K562 (cell line): Measurements from ENCODE around the gene GNAT3.

Experiments used
- FOXP4 ChIP-seq: sonication (generic); formaldehyde crosslinking; IDR thresholded peaks from 2 replicates; pipeline ENCODE4 v1.8.0; 2022; ENCODE audit warnings: mild to moderate bottlenecking, missing genetic modification reagents, borderline replicate concordance
- HNRNPK ChIP-seq: fragments of 200-400 bp; formaldehyde crosslinking; IDR thresholded peaks from one replicate; pipeline ENCODE4 v1.6.1; 2018; ENCODE audit warnings: mild to moderate bottlenecking, low read depth, low read length; ENCODE audit not compliant: poor library complexity, severe bottlenecking
- HNRNPUL1 ChIP-seq: fragments of 200-400 bp; formaldehyde crosslinking; IDR thresholded peaks from 2 replicates; pipeline ENCODE4 v1.6.1; 2017; ENCODE audit warnings: low read length
- JUNB ChIP-seq: fragments of 450-650 bp; formaldehyde crosslinking; conservative IDR thresholded peaks from 2 replicates; pipeline ENCODE4 v1.4.0; 2020; ENCODE audit warnings: mild to moderate bottlenecking
- MAFF ChIP-seq: IDR thresholded peaks from 2 replicates; pipeline ENCODE4 v1.6.1; 2012; ENCODE audit warnings: low read length, improper control_type of control experiment
- MTA3 ChIP-seq: fragments of 450-650 bp; formaldehyde crosslinking; IDR thresholded peaks from 2 replicates; pipeline ENCODE4 v1.6.1; 2017; ENCODE audit warnings: mild to moderate bottlenecking, borderline replicate concordance
- NEUROD1 ChIP-seq: fragments of 150-350 bp; IDR thresholded peaks from 2 replicates; pipeline ENCODE4 v1.6.1; 2014; ENCODE audit warnings: borderline replicate concordance, low read length, low read depth; ENCODE audit not compliant: partially characterized antibody
- NR2C2 ChIP-seq, 2 experiments: fragments of 200-800 bp in 1 of 2; sonication (Bioruptor generic) in 1 of 2; sonication (generic) in 1 of 2; formaldehyde crosslinking in 1 of 2; IDR thresholded peaks; 2 replicates each; pipeline versions ENCODE4 v1.6.1 to v1.8.0; 2016 to 2022; ENCODE audit warnings: mild to moderate bottlenecking in 1 of 2, missing compliant biosample characterization in 1 of 2, missing genetic modification characterization in 1 of 2, missing genetic modification reagents in 1 of 2
- POLR2AphosphoS2 ChIP-seq: IDR thresholded peaks from 2 replicates; pipeline ENCODE4 v1.6.1; 2012; ENCODE audit warnings: low read length, improper control_type of control experiment
- ZBTB33 ChIP-seq: sonication (generic); formaldehyde crosslinking; IDR thresholded peaks from 2 replicates; pipeline ENCODE4 v1.8.1; 2023; ENCODE audit warnings: mild to moderate bottlenecking, missing genetic modification reagents
- ZNF311 ChIP-seq: fragments of 250-450 bp; sonication (Bioruptor Pico); IDR thresholded peaks from 2 replicates; pipeline ENCODE4 v1.4.0; 2020; ENCODE audit warnings: mild to moderate bottlenecking, moderate library complexity
- ZNF384 ChIP-seq: IDR thresholded peaks from 2 replicates; pipeline ENCODE4 v1.6.1; 2012; ENCODE audit warnings: low read depth, low read length, improper control_type of control experiment
- TF ChIP-seq, protein P1 (sequence below): fragments of 250-450 bp; sonication (Bioruptor Pico); IDR thresholded peaks from 2 replicates; pipeline ENCODE4 v1.5.0; 2021

- TF ChIP-seq ZBTB33 (CRISPR knock-in tag) (no peak), POLR2AphosphoS2 (no peak), MAFF (no peak), HNRNPK (no peak), MTA3 (no peak), ZNF311 (CRISPR knock-in tag) (no peak), FOXP4 (CRISPR knock-in tag) (no peak), ZNF384 (no peak), HNRNPUL1 (no peak), JUNB (CRISPR knock-in tag) (no peak), NR2C2 (CRISPR knock-in tag; IDR thresholded peaks at IDR 0.05) (no peak), NR2C2 (tag; IDR thresholded peaks at IDR 0.05) (no peak), NEUROD1 (no peak)
- TF ChIP-seq, protein P1, sequence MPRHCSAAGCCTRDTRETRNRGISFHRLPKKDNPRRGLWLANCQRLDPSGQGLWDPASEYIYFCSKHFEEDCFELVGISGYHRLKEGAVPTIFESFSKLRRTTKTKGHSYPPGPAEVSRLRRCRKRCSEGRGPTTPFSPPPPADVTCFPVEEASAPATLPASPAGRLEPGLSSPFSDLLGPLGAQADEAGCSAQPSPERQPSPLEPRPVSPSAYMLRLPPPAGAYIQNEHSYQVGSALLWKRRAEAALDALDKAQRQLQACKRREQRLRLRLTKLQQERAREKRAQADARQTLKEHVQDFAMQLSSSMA: no peak
Measured at GRCh38 chr7:80434047-80434446, 77.8 kb downstream of the GNAT3 start.
